Retina (tissue), 1 donor: ENCODE results near the gene KCTD1.
A peak's percentile ranks its signal among the peaks of the same experiment; 100 is the strongest.

Experiments used
- DNase-seq: peaks from one replicate; pipeline ENCODE4 v3.0.0-alpha.2; 2016

KCTD1 gene

GRCh38 chr18:26519114-26519513, 29.2 kb downstream of the KCTD1 start:
- DNase-seq, result no peak

GRCh38 chr18:26516964-26517363, 31.4 kb downstream of the KCTD1 start:
- no peak for DNase-seq

GRCh38 chr18:26515643-26516487, 32.5 kb downstream of the KCTD1 start:
- no peak for DNase-seq

GRCh38 chr18:26511339-26512071, 36.8 kb downstream of the KCTD1 start:
- DNase-seq, result no peak

GRCh38 chr18:26510337-26510736, 38.0 kb downstream of the KCTD1 start:
- no peak for DNase-seq

GRCh38 chr18:26506012-26506411, 42.3 kb downstream of the KCTD1 start:
- DNase-seq, result no peak

GRCh38 chr18:26504831-26505230, 43.5 kb downstream of the KCTD1 start:
- no peak for DNase-seq

GRCh38 chr18:26503382-26503781, 45.0 kb downstream of the KCTD1 start:
- peak; percentile 50 for DNase-seq

- DNase-seq, result no peak
These were observed 45.5 kb downstream of the KCTD1 start for GRCh38 chr18:26502823-26503222.

GRCh38 chr18:26497866-26498265, 50.5 kb downstream of the KCTD1 start:
- DNase-seq, result no peak

- DNase-seq, result no peak
These were observed 51.8 kb downstream of the KCTD1 start for GRCh38 chr18:26496528-26496927.

- DNase-seq, result no peak
These were observed 53.1 kb downstream of the KCTD1 start for GRCh38 chr18:26495287-26495686.

- no peak for DNase-seq
These were observed 55.3 kb downstream of the KCTD1 start for GRCh38 chr18:26493021-26493420.

- DNase-seq, result no peak
These were observed 57.0 kb downstream of the KCTD1 start for GRCh38 chr18:26491194-26491816.

GRCh38 chr18:26489881-26490280, 58.5 kb downstream of the KCTD1 start:
- no peak for DNase-seq

- DNase-seq, result no peak
These were observed 59.2 kb downstream of the KCTD1 start for GRCh38 chr18:26489191-26489590.

GRCh38 chr18:26488417-26489009, 59.8 kb downstream of the KCTD1 start:
- DNase-seq, result no peak

GRCh38 chr18:26487437-26487836, 60.9 kb downstream of the KCTD1 start:
- no peak for DNase-seq

GRCh38 chr18:26483633-26484032, 64.7 kb downstream of the KCTD1 start:
- DNase-seq, result no peak

GRCh38 chr18:26482569-26482968, 65.8 kb downstream of the KCTD1 start:
- no peak for DNase-seq

GRCh38 chr18:26480897-26481795, 67.2 kb downstream of the KCTD1 start:
- DNase-seq, result no peak

GRCh38 chr18:26479681-26480079, 68.7 kb downstream of the KCTD1 start:
- DNase-seq, result no peak
